Left colon (tissue), 2 donors: ENCODE data around the gene SDC4. TPM values are rescaled to one million over a fixed set of nuclear protein-coding genes. Genes with fewer than 3 reads are reported as not detected.

Experiments used
- ATAC-seq: fragments of 200-7000 bp; cut with Tn5 transposase; one replicate; pipeline ENCODE4 v1.9.1; 2020; ENCODE audit warnings: mild to moderate bottlenecking, moderate library complexity
- DNase-seq, 2 donors: peaks; one replicate each; pipeline ENCODE4 v3.0.0-alpha.2; 2020
- intact Hi-C, 2 donors: fragments of 100-400 bp; cut with DNase I in 1 of 2; cut with micrococcal nuclease in 1 of 2; formaldehyde crosslinking; loops; one replicate each; pipeline versions ENCODE4 v1.11.2 to v1.14.0; 2022; cut with DNase I, micrococcal nuclease
- total RNA-seq, 2 donors: library from RNA; stranded (reverse); fragmentation: NEBNext Ultra II Directional; extraction: Animal tissue kit (Norgen Biotek cat#: 25700); gene quantifications; one replicate each; pipeline ENCODE4 v1.2.1, GENCODE V29; 2021
- donor health status: DM: no; HTN: no; CAD: no.
- donor health status: DM: yes; HTN: yes; CAD: no.

Gene SDC4
- total RNA-seq, 2 donors from 2014 or later, result 85.4 to 144 TPM

GRCh38 chr20:45330476-45330875 lies 17.7 kb downstream of the SDC4 start:
- no peak for ATAC-seq
- DNase-seq, result no peak
- intact Hi-C loops, result no loop called here

DNA sequence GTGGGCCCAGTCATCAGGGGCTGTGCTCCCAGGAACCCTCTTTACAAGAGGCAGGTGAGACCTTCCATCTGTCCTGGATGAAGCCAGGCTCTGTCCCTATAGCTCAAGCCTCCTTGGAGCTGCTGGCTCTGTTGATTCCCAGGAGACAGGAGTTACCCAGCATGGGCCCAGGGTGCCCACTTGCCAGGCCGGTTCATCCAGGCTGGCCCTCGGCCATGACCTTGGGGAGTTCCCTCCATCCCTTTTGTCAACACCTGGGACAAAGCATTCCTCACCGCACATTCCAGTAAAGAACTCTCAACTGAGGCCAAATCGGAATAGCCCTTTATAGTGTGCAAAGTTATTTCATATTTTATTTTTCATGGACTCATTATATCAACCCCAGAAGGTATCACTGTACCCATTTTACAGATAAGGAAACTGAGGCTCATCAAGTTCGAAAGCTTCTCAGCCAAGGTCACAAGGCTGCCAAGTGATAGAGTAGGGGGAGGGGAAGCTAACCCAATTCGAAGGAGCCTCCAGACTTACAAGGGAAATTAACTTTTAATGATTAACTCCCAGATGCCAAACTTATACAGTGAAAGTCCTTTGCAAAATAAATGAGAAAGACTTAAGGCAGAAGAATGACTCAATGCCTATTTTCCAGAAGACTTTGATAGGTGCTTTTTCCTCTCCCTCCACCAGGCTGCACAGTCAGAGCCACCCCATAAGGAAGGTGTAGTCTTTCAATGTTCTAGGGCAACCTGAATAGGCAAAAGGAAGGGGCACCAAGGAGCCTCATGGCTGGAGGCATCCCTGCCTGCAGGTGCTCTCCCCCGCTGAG lies 18.5 kb downstream of the SDC4 start:
- peak; percentile 26 for ATAC-seq
- no peak for DNase-seq
- intact Hi-C loops, result loop anchor here in 1 of 2 donors (10.0 kb wide), 1 partner anchor 105 kb away; no protein-coding TSS in a partner anchor

DNA sequence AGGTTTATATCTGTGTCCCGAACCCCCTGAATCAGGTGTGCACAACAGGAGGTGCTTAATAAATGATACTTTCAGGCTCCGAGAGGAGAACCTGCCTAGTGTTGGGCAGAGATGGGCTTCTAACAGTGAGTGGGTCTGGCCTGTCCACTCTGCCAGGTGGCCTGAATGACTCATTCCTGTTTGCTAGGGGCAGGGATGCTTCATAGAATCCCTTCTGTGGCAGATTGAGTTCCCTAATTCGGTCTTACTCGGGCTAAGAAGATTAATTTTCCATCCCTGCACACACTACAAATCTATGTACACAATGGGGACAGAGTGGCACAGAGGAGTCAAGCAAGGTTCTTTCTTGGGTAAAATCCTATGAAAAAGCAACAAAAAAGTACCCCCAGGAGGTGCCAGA lies 19.8 kb downstream of the SDC4 start:
- DNase-seq (no peak), ATAC-seq (no peak)
- intact Hi-C loops, result loop anchor here in 1 of 2 donors (10.0 kb wide), 1 partner anchor 106 kb away; no protein-coding TSS in a partner anchor

GRCh38 chr20:45325371-45325770 lies 22.9 kb downstream of the SDC4 start:
- DNase-seq (peak in 1 of 2 donors; percentile 13), ATAC-seq (no peak)
- intact Hi-C loops, result loop anchor here in 1 of 2 donors (10.0 kb wide), 1 partner anchor 109 kb away; no protein-coding TSS in a partner anchor

GRCh38 chr20:45323731-45324130 lies 24.5 kb downstream of the SDC4 start:
- peak in 1 of 2 donors; percentile 5 for DNase-seq
- intact Hi-C loops, result loop anchor here in 1 of 2 donors (10.0 kb wide), 1 partner anchor 111 kb away; no protein-coding TSS in a partner anchor
- ATAC-seq, result no peak

DNA sequence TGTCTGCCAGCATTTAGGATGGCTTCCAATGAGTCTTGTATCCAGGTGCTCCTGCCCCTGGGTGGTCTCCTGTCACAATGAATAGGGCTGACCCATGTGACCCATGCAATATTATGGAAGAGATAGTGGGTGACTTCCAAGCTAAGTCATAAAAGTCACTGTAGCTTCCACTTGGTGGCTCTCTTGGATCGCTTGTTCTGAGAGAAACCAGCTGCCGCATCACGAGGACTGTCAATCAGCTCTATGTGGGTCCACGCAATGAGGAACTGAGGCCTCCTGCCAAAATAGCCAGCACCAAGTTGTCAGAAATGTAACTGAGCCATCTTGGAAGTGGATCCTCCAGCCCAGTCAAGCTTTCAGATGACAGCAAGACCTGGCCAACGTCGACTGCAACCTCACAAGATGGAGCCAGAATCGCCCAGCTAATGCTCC lies 25.3 kb downstream of the SDC4 start:
- intact Hi-C loops, result loop anchor here in 1 of 2 donors (10.0 kb wide), 1 partner anchor 112 kb away; no protein-coding TSS in a partner anchor
- DNase-seq (peak; percentile 56 to 70), ATAC-seq (peak; percentile 66)

DNA sequence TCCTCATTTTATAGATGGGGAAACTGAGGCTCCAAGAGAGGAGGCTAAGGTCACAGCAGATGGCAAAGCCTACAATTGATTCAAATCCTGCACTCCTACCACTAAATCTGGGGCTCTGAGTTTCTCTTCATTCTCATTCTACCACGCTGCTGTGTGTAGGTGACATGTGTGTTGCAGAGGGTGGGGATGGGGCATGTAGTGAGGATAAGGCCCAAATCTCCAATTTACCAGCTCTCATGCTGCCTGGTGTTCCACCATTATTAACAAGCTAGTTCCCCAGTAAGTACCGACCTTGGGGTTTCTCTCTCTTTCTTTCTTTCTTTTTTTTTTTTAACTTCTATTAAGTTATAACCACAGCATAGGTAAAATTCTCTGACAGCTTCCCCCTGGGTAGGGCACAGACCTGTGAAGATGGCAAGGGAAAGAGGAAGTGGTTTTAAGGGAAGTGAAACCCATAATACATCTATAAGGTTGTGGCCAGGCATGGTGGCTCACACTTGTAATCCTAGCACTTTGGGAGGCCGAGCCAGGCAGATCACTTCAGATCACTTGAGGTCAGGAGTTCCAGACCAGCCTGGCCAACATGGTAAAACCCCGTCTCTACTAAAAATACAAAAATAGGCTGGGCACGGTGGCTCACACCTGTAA lies 27.2 kb downstream of the SDC4 start:
- DNase-seq (no peak), ATAC-seq (peak; percentile 43)
- intact Hi-C loops, result loop anchor here in 1 of 2 donors (10.0 kb wide), 1 partner anchor 114 kb away; no protein-coding TSS in a partner anchor

GRCh38 chr20:45318948-45319347 lies 29.3 kb downstream of the SDC4 start:
- DNase-seq (no peak), ATAC-seq (no peak)
- intact Hi-C loops, result no loop called here

- ATAC-seq (no peak), DNase-seq (no peak)
- intact Hi-C loops, result no loop called here
Measured at GRCh38 chr20:45318386-45318939, 29.8 kb downstream of the SDC4 start.

DNA sequence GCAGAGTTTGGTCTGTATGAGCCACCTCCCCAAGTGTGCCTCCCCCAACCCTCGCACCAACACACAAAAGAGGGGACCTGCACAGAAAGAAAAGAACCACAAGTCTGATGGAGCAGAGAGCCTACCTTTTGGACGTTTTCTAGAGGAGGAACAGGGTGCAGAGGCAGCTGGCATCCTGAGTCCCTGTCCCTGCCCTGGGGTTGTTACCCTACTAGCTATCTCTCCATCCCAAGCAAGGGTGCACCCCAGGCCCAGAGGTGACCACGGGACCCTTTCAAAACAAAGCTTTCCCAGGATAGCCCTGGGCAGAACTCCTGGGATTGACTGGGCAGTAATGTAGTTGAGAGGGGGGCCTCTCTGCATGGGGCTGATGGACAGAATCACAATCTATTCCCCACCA lies 30.4 kb downstream of the SDC4 start:
- intact Hi-C loops, result no loop called here
- no peak for DNase-seq
- ATAC-seq, result no peak

GRCh38 chr20:45316150-45317080 lies 31.8 kb downstream of the SDC4 start:
- ATAC-seq (no peak), DNase-seq (no peak)
- intact Hi-C loops, result no loop called here

DNA sequence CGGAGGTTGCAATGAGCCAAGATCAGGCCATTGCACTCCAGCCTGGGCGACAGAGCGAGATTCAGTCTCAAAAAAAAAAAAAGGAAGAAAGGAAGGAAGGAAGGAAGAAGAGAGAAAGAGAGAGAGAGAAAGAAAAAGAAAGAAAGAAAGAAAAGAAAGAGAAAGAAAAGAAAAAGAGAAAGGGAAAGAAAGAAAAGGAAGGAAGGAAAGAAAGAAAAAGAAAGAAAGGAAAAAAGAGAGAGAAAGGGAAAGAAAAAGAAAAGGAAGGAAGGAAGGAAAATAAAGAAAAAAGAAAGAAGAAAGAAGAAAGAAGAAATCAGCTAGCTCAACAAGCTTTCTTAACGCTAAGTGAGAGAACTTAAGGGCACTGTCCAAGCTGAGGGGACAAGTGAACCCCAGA lies 32.6 kb downstream of the SDC4 start:
- ATAC-seq, result no peak
- intact Hi-C loops, result no loop called here
- DNase-seq, result no peak

- DNase-seq (no peak), ATAC-seq (no peak)
- intact Hi-C loops, result loop anchor here in 1 of 2 donors (5.0 kb wide), 1 partner anchor 453 kb away; no protein-coding TSS in a partner anchor
Measured at GRCh38 chr20:45313943-45314342, 34.3 kb downstream of the SDC4 start.

- DNase-seq (no peak), ATAC-seq (no peak)
- intact Hi-C loops, result loop anchor here in 1 of 2 donors (5.0 kb wide), 1 partner anchor 454 kb away; no protein-coding TSS in a partner anchor
Measured at GRCh38 chr20:45313065-45313695, 35.0 kb downstream of the SDC4 start.

GRCh38 chr20:45312241-45312640 lies 36.0 kb downstream of the SDC4 start:
- intact Hi-C loops, result loop anchor here in 1 of 2 donors (5.0 kb wide), 1 partner anchor 455 kb away; no protein-coding TSS in a partner anchor
- ATAC-seq (no peak), DNase-seq (no peak)

- ATAC-seq (peak; percentile 76), DNase-seq (peak in 1 of 2 donors; percentile 72)
- intact Hi-C loops, result loop anchor here in 1 of 2 donors (5.0 kb wide), 1 partner anchor 456 kb away; no protein-coding TSS in a partner anchor
Measured at GRCh38 chr20:45311589-45312211, 36.5 kb downstream of the SDC4 start.

GRCh38 chr20:45309075-45309474 lies 39.1 kb downstream of the SDC4 start:
- ATAC-seq, result no peak
- no peak for DNase-seq
- intact Hi-C loops, result no loop called here
